GM12878 (cell line): ENCODE data around the gene LYL1.

Source experiments
- ASH2L ChIP-seq: fragments of 300-600, 200-600 bp; sonication (generic); IDR thresholded peaks from 2 replicates; pipeline ENCODE4 v1.6.1; 2017; ENCODE audit warnings: low read depth, mild to moderate bottlenecking, borderline replicate concordance
- CREM ChIP-seq: IDR thresholded peaks from 2 replicates; pipeline ENCODE4 v1.6.1; 2014; ENCODE audit warnings: antibody characterized with exemption, low read depth
- ESRRA ChIP-seq: IDR thresholded peaks from 2 replicates; pipeline ENCODE4 v1.6.1; 2012; ENCODE audit warnings: mild to moderate bottlenecking, low read length, improper control_type of control experiment
- NFYA ChIP-seq: IDR thresholded peaks from 2 replicates; pipeline ENCODE4 v1.6.1; 2011; ENCODE audit warnings: low read depth, mild to moderate bottlenecking, low read length, improper control_type of control experiment, borderline replicate concordance
- REST ChIP-seq: IDR thresholded peaks from 2 replicates; pipeline ENCODE4 v1.6.1; 2012; ENCODE audit warnings: mild to moderate bottlenecking, low read depth, low read length
- SUPT20H ChIP-seq: IDR thresholded peaks from 2 replicates; pipeline ENCODE4 v1.6.1; 2011; ENCODE audit warnings: low read depth, mild to moderate bottlenecking, low read length, moderate library complexity, borderline replicate concordance; ENCODE audit not compliant: control insufficient read depth
- SUZ12 ChIP-seq: fragments of 200-600 bp; sonication (generic); IDR thresholded peaks from one replicate; pipeline ENCODE4 v1.6.1; 2018; ENCODE audit warnings: antibody characterized with exemption, mild to moderate bottlenecking; ENCODE audit not compliant: unreplicated experiment

GRCh38 chr19:13062317-13062716 lies 40.3 kb downstream of the LYL1 start:
- TF ChIP-seq REST (no peak), SUZ12 (no peak), SUPT20H (no peak), CREM (no peak), ESRRA (no peak), ASH2L (no peak), NFYA (no peak)
